Fibroblast of lung (primary cell): Measurements from ENCODE around the gene ACTR2. TPM values are rescaled to one million over a fixed set of nuclear protein-coding genes. Genes with fewer than 3 reads are reported as not detected.

Experiments used
- DNase-seq, 2 donors: peaks; one replicate each; pipeline versions ENCODE4 v3.0.0 to v3.0.0-alpha.2; 2010; ENCODE audit warnings: low read depth in 2 of 2
- H2AFZ ChIP-seq: 2 replicates; pipeline ENCODE4 v1.5.1; 2012; ENCODE audit warnings: low read length, control low read depth, inconsistent platforms
- H3K27ac ChIP-seq: 2 replicates; pipeline ENCODE4 v1.5.1; 2011; ENCODE audit warnings: low read length, control low read depth; ENCODE audit not compliant: insufficient read depth
- H3K27me3 ChIP-seq: 2 replicates; pipeline ENCODE4 v1.5.1; 2011; ENCODE audit warnings: mild to moderate bottlenecking, low read length; ENCODE audit not compliant: control insufficient read depth, insufficient read depth
- H3K36me3 ChIP-seq: 2 replicates; pipeline ENCODE4 v1.5.1; 2011; ENCODE audit warnings: low read length; ENCODE audit not compliant: control insufficient read depth, insufficient read depth
- H3K4me1 ChIP-seq: 2 replicates; pipeline ENCODE4 v1.5.1; 2011; ENCODE audit warnings: low read length; ENCODE audit not compliant: control insufficient read depth, insufficient read depth; ENCODE audit errors: extremely low read depth
- H3K4me2 ChIP-seq: 2 replicates; pipeline ENCODE4 v1.5.1; 2011; ENCODE audit warnings: low read length, control low read depth; ENCODE audit not compliant: insufficient read depth; ENCODE audit errors: extremely low read depth
- H3K4me3 ChIP-seq, 4 experiments: fragments of 200-600 bp in 1 of 4; sonication (generic) in 1 of 4; replicated peaks in 1 of 4; 2 replicates each; pipeline ENCODE4 v1.5.1; 2011 to 2016; ENCODE audit warnings: low read length in 4 of 4, low read depth in 3 of 4, mild to moderate bottlenecking in 3 of 4, control low read depth in 2 of 4, inconsistent platforms in 1 of 4, mixed read lengths in 1 of 4; ENCODE audit not compliant: insufficient read depth in 1 of 4; ENCODE audit errors: control extremely low read depth in 1 of 4
- H3K79me2 ChIP-seq: 2 replicates; pipeline ENCODE4 v1.5.1; 2012; ENCODE audit warnings: mild to moderate bottlenecking, low read length, inconsistent platforms; ENCODE audit not compliant: control insufficient read depth, insufficient read depth
- H3K9ac ChIP-seq: 2 replicates; pipeline ENCODE4 v1.5.1; 2011; ENCODE audit warnings: mild to moderate bottlenecking, low read length, control low read depth; ENCODE audit not compliant: insufficient read depth
- H3K9me3 ChIP-seq: 2 replicates; pipeline ENCODE4 v1.5.1; 2012; ENCODE audit warnings: low read depth, low read length; ENCODE audit not compliant: control insufficient read depth, insufficient read depth
- H4K20me1 ChIP-seq: 2 replicates; pipeline ENCODE4 v1.5.1; 2011; ENCODE audit warnings: low read length; ENCODE audit not compliant: control insufficient read depth, insufficient read depth; ENCODE audit errors: extremely low read depth
- CTCF ChIP-seq, 2 donors: IDR thresholded peaks in 1 of 2; conservative IDR thresholded peaks in 1 of 2; 1 replicate in 1 of 2; 2 replicates in 1 of 2; pipeline ENCODE4 v1.5.1; 2011 to 2012; ENCODE audit warnings: low read length in 2 of 2, control low read depth in 1 of 2, inconsistent platforms in 1 of 2, low read depth in 1 of 2, mild to moderate bottlenecking in 1 of 2
- EZH2 ChIP-seq: IDR thresholded peaks from 2 replicates; pipeline ENCODE4 v1.5.1; 2012; ENCODE audit warnings: low read length, control low read depth, mild to moderate bottlenecking; ENCODE audit errors: missing control alignments
- polyA plus RNA-seq, 2 donors: library from polyadenylated mRNA; depleted of rRNA in 1 of 2; stranded (reverse) in 1 of 2; unstranded in 1 of 2; fragments of >200 nt; gene quantifications; 2 replicates each; pipeline ENCODE4 v1.2.1, GENCODE V29; 2011 to 2012; ENCODE audit warnings: missing spikeins in 1 of 2
- total RNA-seq: library from RNA; depleted of rRNA; stranded (reverse); fragments of >200 nt; gene quantifications from 2 replicates; pipeline ENCODE4 v1.2.1, GENCODE V29; 2014

ACTR2 gene
- total and polyA plus RNA-seq, 2 donors (not counting 1 experiment from before 2014, with no cell fraction given): 90.2 to 192 TPM

- DNase-seq: no peak
- H3K9me3 ChIP-seq: no peaks in the 10 kb centered on the region
- H3K4me2 ChIP-seq: no peak overlapping the region
- no peaks in the 10 kb centered on the region for H3K36me3 ChIP-seq
- no peak overlapping the region for H3K27ac ChIP-seq
- H3K4me1 ChIP-seq: peaks cover 10% of the 10 kb centered on the region
- H3K4me3 ChIP-seq: no peak overlapping the region
- TF ChIP-seq EZH2: no peak
- H4K20me1 ChIP-seq: no peaks in the 10 kb centered on the region
- no peaks in the 10 kb centered on the region for H3K27me3 ChIP-seq
- H2AFZ ChIP-seq: no peak overlapping the region
- no peak overlapping the region for H3K9ac ChIP-seq
- no peaks in the 10 kb centered on the region for H3K79me2 ChIP-seq
Measured at GRCh38 chr2:65282477-65283053, 54.9 kb downstream of the ACTR2 start.

- Histone ChIP-seq H3K9me3 (no peaks in the 10 kb centered on the region), H3K27ac (no peak overlapping the region), H3K9ac (no peak overlapping the region), H2AFZ (no peak overlapping the region), H3K4me3 (no peak overlapping the region), H3K4me1 (no peaks in the 10 kb centered on the region), H3K79me2 (no peaks in the 10 kb centered on the region), H3K4me2 (no peak overlapping the region), H4K20me1 (no peaks in the 10 kb centered on the region), H3K36me3 (no peaks in the 10 kb centered on the region), H3K27me3 (no peaks in the 10 kb centered on the region)
- TF ChIP-seq CTCF (conservative IDR thresholded peaks at IDR 0.05 in 1 of 2, IDR thresholded peaks at IDR 0.05 in 1 of 2; ENCODE audit: low read depth in 1 of 2, low read length in 2 of 2) (no peak), EZH2 (no peak)
- DNase-seq: no peak
Measured at GRCh38 chr2:65287364-65287763, 59.7 kb downstream of the ACTR2 start.

GRCh38 chr2:65291216-65292105 lies 63.8 kb downstream of the ACTR2 start:
- no peak for TF ChIP-seq EZH2
- TF ChIP-seq CTCF (conservative IDR thresholded peaks at IDR 0.05 in 1 of 2, IDR thresholded peaks at IDR 0.05 in 1 of 2; ENCODE audit: low read depth in 1 of 2, low read length in 2 of 2): no peak
- no peak overlapping the region for H2AFZ ChIP-seq
- no peak overlapping the region for H3K4me3 ChIP-seq
- no peak for DNase-seq
- H3K9ac ChIP-seq: no peak overlapping the region
- H3K36me3 ChIP-seq: no peaks in the 10 kb centered on the region
- H3K79me2 ChIP-seq: no peaks in the 10 kb centered on the region
- H3K27me3 ChIP-seq: no peaks in the 10 kb centered on the region
- H3K27ac ChIP-seq: no peak overlapping the region
- no peaks in the 10 kb centered on the region for H4K20me1 ChIP-seq
- H3K4me2 ChIP-seq: no peak overlapping the region
- H3K4me1 ChIP-seq: no peaks in the 10 kb centered on the region
- H3K9me3 ChIP-seq: no peaks in the 10 kb centered on the region
